IPS-15b (cell line): ENCODE data around the gene VPS37B.
"Not testable (repeated sequence)": the region's sequence is repeated elsewhere in the genome, so short reads cannot be mapped to it uniquely, and the experiment has no call there.

Source experiments
- H3K27me3 ChIP-seq: one replicate; pipeline ENCODE4 v1.6.1; 2013; ENCODE audit warnings: low read length; ENCODE audit not compliant: control insufficient read depth, insufficient read depth
- H3K36me3 ChIP-seq: one replicate; pipeline ENCODE4 v1.6.1; 2013; ENCODE audit warnings: low read length; ENCODE audit not compliant: control insufficient read depth, insufficient read depth
- H3K4me1 ChIP-seq: one replicate; pipeline ENCODE4 v1.6.1; 2013; ENCODE audit warnings: mild to moderate bottlenecking, low read length; ENCODE audit not compliant: control insufficient read depth, insufficient read depth
- H3K4me3 ChIP-seq: one replicate; pipeline ENCODE4 v1.5.1; 2013; ENCODE audit warnings: low read depth, low read length
- H3K9ac ChIP-seq: one replicate; pipeline ENCODE4 v1.6.1; 2013; ENCODE audit warnings: low read depth, mild to moderate bottlenecking, low read length
- H3K9me3 ChIP-seq: one replicate; pipeline ENCODE4 v1.6.1; 2013; ENCODE audit warnings: mild to moderate bottlenecking, low read length; ENCODE audit not compliant: control insufficient read depth, insufficient read depth

VPS37B gene

GRCh38 chr12:122902854-122903692 is 7.1 kb upstream of the VPS37B start:
- Histone ChIP-seq H3K27me3 (no peaks in the 10 kb centered on the region), H3K9me3 (no peaks in the 10 kb centered on the region), H3K36me3 (no peaks in the 10 kb centered on the region), H3K9ac (no peak overlapping the region), H3K4me1 (peaks cover 5% of the 10 kb centered on the region), H3K4me3 (no peak overlapping the region)

- no peaks in the 10 kb centered on the region for H3K36me3 ChIP-seq
- no peaks in the 10 kb centered on the region for H3K9me3 ChIP-seq
- H3K4me3 ChIP-seq: no peak overlapping the region
- H3K9ac ChIP-seq: no peak overlapping the region
- peaks cover 12% of the 10 kb centered on the region for H3K27me3 ChIP-seq
- H3K4me1 ChIP-seq: peaks cover 5% of the 10 kb centered on the region
Measured at GRCh38 chr12:122899887-122900286, 4.0 kb upstream of the VPS37B start.

GRCh38 chr12:122896662-122897061 is 738 bp upstream of the VPS37B start:
- Histone ChIP-seq H3K9ac (no peak overlapping the region), H3K36me3 (no peaks in the 10 kb centered on the region), H3K9me3 (no peaks in the 10 kb centered on the region), H3K4me1 (peaks cover 6% of the 10 kb centered on the region), H3K27me3 (peaks cover 17% of the 10 kb centered on the region), H3K4me3 (peak overlapping the region; percentile 83)

- H3K27me3 ChIP-seq: peaks cover 17% of the 10 kb centered on the region
- peaks cover 12% of the 10 kb centered on the region for H3K4me1 ChIP-seq
- peak overlapping the region; percentile 83 for H3K4me3 ChIP-seq
- peak overlapping the region; percentile 85 for H3K9ac ChIP-seq
- H3K36me3 ChIP-seq: no peaks in the 10 kb centered on the region
- H3K9me3 ChIP-seq: no peaks in the 10 kb centered on the region
Measured at GRCh38 chr12:122895320-122895703, 612 bp downstream of the VPS37B start.

GRCh38 chr12:122894193-122895121 is 1.5 kb downstream of the VPS37B start:
- peak overlapping the region; percentile 83 for H3K4me3 ChIP-seq
- H3K9ac ChIP-seq: no peak overlapping the region
- H3K36me3 ChIP-seq: no peaks in the 10 kb centered on the region
- peaks cover 12% of the 10 kb centered on the region for H3K4me1 ChIP-seq
- no peaks in the 10 kb centered on the region for H3K9me3 ChIP-seq
- H3K27me3 ChIP-seq: peaks cover 17% of the 10 kb centered on the region

- Histone ChIP-seq H3K4me1 (peaks cover 14% of the 10 kb centered on the region), H3K9ac (no peak overlapping the region), H3K9me3 (no peaks in the 10 kb centered on the region), H3K27me3 (peaks cover 17% of the 10 kb centered on the region), H3K4me3 (no peak overlapping the region), H3K36me3 (no peaks in the 10 kb centered on the region)
Measured at GRCh38 chr12:122893208-122894153, 2.4 kb downstream of the VPS37B start.

GRCh38 chr12:122892724-122893123 is 3.2 kb downstream of the VPS37B start:
- H3K4me1 ChIP-seq: peaks cover 20% of the 10 kb centered on the region
- not testable (repeated sequence) for H3K36me3 ChIP-seq, H3K4me3 ChIP-seq, H3K9me3 ChIP-seq, H3K9ac ChIP-seq
- peaks cover 17% of the 10 kb centered on the region for H3K27me3 ChIP-seq

- Histone ChIP-seq H3K9me3 (no peaks in the 10 kb centered on the region), H3K4me1 (peaks cover 21% of the 10 kb centered on the region), H3K36me3 (no peaks in the 10 kb centered on the region), H3K9ac (no peak overlapping the region), H3K27me3 (peaks cover 17% of the 10 kb centered on the region), H3K4me3 (no peak overlapping the region)
Measured at GRCh38 chr12:122891661-122892525, 4.0 kb downstream of the VPS37B start.

- H3K9ac ChIP-seq: no peak overlapping the region
- H3K27me3 ChIP-seq: peaks cover 6% of the 10 kb centered on the region
- H3K4me1 ChIP-seq: peaks cover 25% of the 10 kb centered on the region
- H3K36me3 ChIP-seq: no peaks in the 10 kb centered on the region
- H3K9me3 ChIP-seq: no peaks in the 10 kb centered on the region
- H3K4me3 ChIP-seq: no peak overlapping the region
Measured at GRCh38 chr12:122889761-122890520, 6.0 kb downstream of the VPS37B start.

- no peaks in the 10 kb centered on the region for H3K27me3 ChIP-seq
- H3K4me3 ChIP-seq: no peak overlapping the region
- H3K9ac ChIP-seq: no peak overlapping the region
- no peaks in the 10 kb centered on the region for H3K36me3 ChIP-seq
- H3K4me1 ChIP-seq: peaks cover 25% of the 10 kb centered on the region
- H3K9me3 ChIP-seq: no peaks in the 10 kb centered on the region
Measured at GRCh38 chr12:122888232-122888752, 7.6 kb downstream of the VPS37B start.
